Endothelial cell of umbilical vein (primary cell): ENCODE measurements around the gene CELA1. TPM values are rescaled to one million over a fixed set of nuclear protein-coding genes. Genes with fewer than 3 reads are reported as not detected.

Experiments used
- BruUV-seq: library from RNA; stranded (reverse); fragments of 400-500 nt; replicated peaks from 2 replicates; lab custom pipeline; 2021; lab: Mats Ljungman, UMichigan
- CTCF ChIA-PET: fragments of 300-600, 350-600 bp; sonication (Branson Sonifier 250); formaldehyde crosslinking; loops from one replicate; lab custom pipeline; 2021; ENCODE audit warnings: antibody characterized with exemption, inconsistent platforms; lab: Charles Lee
- POLR2A ChIA-PET: fragments of 300-600, 350-600 bp; sonication (Branson Sonifier 250); formaldehyde crosslinking; loops from one replicate; lab custom pipeline; 2021; ENCODE audit warnings: antibody characterized with exemption, inconsistent platforms; lab: Charles Lee
- DNase-seq: peaks from one replicate; pipeline ENCODE4 v3.0.0-alpha.2; 2011; ENCODE audit warnings: low read depth, low spot score
- FAIRE-seq: peaks from 2 replicates; lab custom pipeline; 2011; peaks lifted over from hg19 to GRCh38; lab: Jason Lieb, UNC
- H2AFZ ChIP-seq: 2 replicates; pipeline ENCODE4 v1.6.0; 2012; ENCODE audit warnings: low read depth, low read length, control low read depth, inconsistent platforms
- H3K27ac ChIP-seq: 2 replicates; pipeline ENCODE4 v1.5.1; 2011; ENCODE audit warnings: low read depth, mild to moderate bottlenecking, control low read depth, low read length, moderate library complexity; ENCODE audit not compliant: insufficient read depth
- H3K27me3 ChIP-seq, 2 experiments: 2 replicates each; pipeline versions ENCODE4 v1.6.0 to v1.6.1; 2011; ENCODE audit warnings: low read length in 2 of 2, mixed read lengths in 1 of 2; ENCODE audit not compliant: control insufficient read depth in 2 of 2, insufficient read depth in 2 of 2
- H3K36me3 ChIP-seq, 2 experiments: 2 replicates in 1 of 2; 3 replicates in 1 of 2; pipeline ENCODE4 v1.5.1; 2011; ENCODE audit warnings: low read length in 2 of 2, mild to moderate bottlenecking in 1 of 2, moderate library complexity in 1 of 2; ENCODE audit not compliant: control insufficient read depth in 2 of 2, insufficient read depth in 2 of 2; ENCODE audit errors: extremely low read depth in 1 of 2
- H3K4me1 ChIP-seq: 3 replicates; pipeline ENCODE4 v1.5.1; 2011; ENCODE audit warnings: mild to moderate bottlenecking, low read length; ENCODE audit not compliant: control insufficient read depth, insufficient read depth; ENCODE audit errors: extremely low read depth
- H3K4me2 ChIP-seq: 2 replicates; pipeline ENCODE4 v1.6.1; 2011; ENCODE audit warnings: low read length, control low read depth, mixed read lengths; ENCODE audit not compliant: insufficient read depth
- H3K4me3 ChIP-seq, 3 experiments: fragments of 200-600 bp in 1 of 3; sonication (generic), shearing (Covaris generic) in 1 of 3; replicated peaks in 1 of 3; 2 replicates each; pipeline ENCODE4 v1.5.1; 2011 to 2016; ENCODE audit warnings: control low read depth in 3 of 3, low read length in 3 of 3, mild to moderate bottlenecking in 2 of 3, inconsistent platforms in 1 of 3, low read depth in 1 of 3, moderate library complexity in 1 of 3; ENCODE audit not compliant: insufficient read depth in 1 of 3
- H3K79me2 ChIP-seq: 2 replicates; pipeline ENCODE4 v1.6.0; 2012; ENCODE audit warnings: low read length, inconsistent platforms; ENCODE audit not compliant: control insufficient read depth, insufficient read depth
- H3K9ac ChIP-seq: replicated peaks from 2 replicates; pipeline ENCODE3; 2011; ENCODE audit warnings: low read length, control low read depth; ENCODE audit not compliant: insufficient read depth; ENCODE audit errors: extremely low read depth
- H3K9me1 ChIP-seq: replicated peaks from 3 replicates; pipeline ENCODE4 v1.6.0; 2011; ENCODE audit warnings: mild to moderate bottlenecking, low read length; ENCODE audit not compliant: control insufficient read depth, insufficient read depth; ENCODE audit errors: extremely low read depth
- H3K9me3 ChIP-seq: replicated peaks from 2 replicates; pipeline ENCODE4 v1.5.1; 2012; ENCODE audit warnings: low read length, inconsistent platforms; ENCODE audit not compliant: control insufficient read depth, insufficient read depth
- H4K20me1 ChIP-seq: replicated peaks from 2 replicates; pipeline ENCODE3; 2011; ENCODE audit warnings: mild to moderate bottlenecking, low read length; ENCODE audit not compliant: control insufficient read depth, insufficient read depth; ENCODE audit errors: extremely low read depth
- CTCF ChIP-seq, 2 donors: IDR thresholded peaks; 1 replicate in 1 of 2; 2 replicates in 1 of 2; pipeline ENCODE4 v1.5.1; 2011; ENCODE audit warnings: low read length in 2 of 2, mild to moderate bottlenecking in 2 of 2, moderate library complexity in 2 of 2, control low read depth in 1 of 2, inconsistent platforms in 1 of 2, low read depth in 1 of 2; ENCODE audit not compliant: insufficient read depth in 1 of 2; ENCODE audit errors: extremely low read depth in 1 of 2
- EZH2 ChIP-seq: IDR thresholded peaks from 2 replicates; pipeline ENCODE4 v1.6.1; 2012; ENCODE audit warnings: borderline replicate concordance, low read depth, mild to moderate bottlenecking, moderate library complexity, low read length, inconsistent platforms; ENCODE audit not compliant: severe bottlenecking
- FOS ChIP-seq: IDR thresholded peaks from 2 replicates; pipeline ENCODE4 v1.6.1; 2011; ENCODE audit warnings: mild to moderate bottlenecking, low read length, moderate library complexity, borderline replicate concordance; ENCODE audit not compliant: insufficient read depth
- GATA2 ChIP-seq: IDR thresholded peaks from 2 replicates; pipeline ENCODE4 v1.7.0; 2011; ENCODE audit warnings: low read depth, mild to moderate bottlenecking, moderate library complexity, mixed read lengths, low read length; ENCODE audit not compliant: insufficient read length, insufficient read depth
- JUN ChIP-seq: IDR thresholded peaks from 2 replicates; pipeline ENCODE4 v1.6.1; 2011; ENCODE audit warnings: borderline replicate concordance, low read depth; ENCODE audit not compliant: insufficient read length, insufficient read depth
- MYC ChIP-seq: IDR thresholded peaks from one replicate; pipeline ENCODE4 v1.6.1; 2011; ENCODE audit warnings: mild to moderate bottlenecking, low read depth, low read length
- POLR2A ChIP-seq: IDR thresholded peaks from 2 replicates; pipeline ENCODE4 v1.6.1; 2012; ENCODE audit warnings: low read depth, mild to moderate bottlenecking, control low read depth, low read length
- POLR2AphosphoS5 ChIP-seq: IDR thresholded peaks from 2 replicates; pipeline ENCODE4 v1.6.1; 2012; ENCODE audit warnings: low read depth, mild to moderate bottlenecking, control low read depth, low read length, moderate library complexity; ENCODE audit not compliant: insufficient read depth
- dilution Hi-C: fragments of 300-500 bp; cut with MboI; formaldehyde crosslinking; loops from one replicate; pipeline ENCODE4 v1.15.0; 2019; ENCODE audit warnings: low sequenced_read_pairs; ENCODE audit not compliant: extremely low pct_ligation_motif_present
- intact Hi-C: fragments of 100-400 bp; cut with micrococcal nuclease; formaldehyde crosslinking; loops from one replicate; pipeline ENCODE4 v1.10.0; 2022
- polyA plus RNA-seq, 4 experiments: library from polyadenylated mRNA; depleted of rRNA in 3 of 4; stranded (reverse) in 3 of 4; unstranded in 1 of 4; fragments of >200 nt; gene quantifications; 2 replicates each; pipeline versions ENCODE4 v1.2.1 to v1.2.3, GENCODE V29; 2011 to 2012; ENCODE audit warnings: missing spikeins in 1 of 4
- total RNA-seq: library from RNA; stranded (reverse); gene quantifications from 2 replicates; pipeline ENCODE4 v1.2.3, GENCODE V29; 2021
- TF ChIP-seq, protein P1 (sequence below): IDR thresholded peaks from 2 replicates; pipeline ENCODE4 v1.6.1; 2011; ENCODE audit not compliant: insufficient read depth, insufficient read length

Gene CELA1
- total and polyA plus RNA-seq, 2 donors (not counting 3 experiments of a cell fraction or from before 2014, with no cell fraction given) = not detected

- Histone ChIP-seq H3K27ac (peak within 1 kb of the TSS; percentile 67), H3K4me2 (peak within 1 kb of the TSS; percentile 92), H4K20me1 (no peaks in the 10 kb centered on the region), H3K4me1 (peaks cover 43% of the 10 kb centered on the region), H3K9me3 (no peaks in the 10 kb centered on the region), H3K27me3 (no peaks in the 10 kb centered on the region), H3K4me3 (peak within 1 kb of the TSS; percentile 66 to 72 (median 71)), H3K79me2 (peaks cover 8% of the 10 kb centered on the region), H3K9me1 (no peaks in the 10 kb centered on the region), H2AFZ (peak within 1 kb of the TSS; percentile 77), H3K36me3 (no peaks in the 10 kb centered on the region), H3K9ac (peak within 1 kb of the TSS; percentile 81)
- POLR2A ChIA-PET = interaction anchor here (1.1 to 1.8 kb wide), 2 partner anchors 20 to 22 kb away, joined by 3 to 7 read pairs; no protein-coding TSS in a partner anchor
- CTCF ChIA-PET = interaction anchor here (1.6 to 2.8 kb wide), 5 partner anchors 20 to 41 kb away, joined by 4 to 11 read pairs (median 7); no protein-coding TSS in a partner anchor
- intact Hi-C loops (loop anchor here (1.0 kb wide), 1 partner anchor 20 kb away; no protein-coding TSS in a partner anchor), dilution Hi-C loops (no loop called here)
- no peak for FAIRE-seq
- no TSS peak for BruUV-seq
- peak; percentile 29 for DNase-seq
- TF ChIP-seq FOS = no peak
- TF ChIP-seq POLR2AphosphoS5 = peak; percentile 20
Observed at GRCh38 chr12:51391283-51392123, 45.0 kb upstream of the CELA1 start, which contains the start of gene GALNT6. Gene GALNT6, minus strand, starts transcription at chr12:51391406. Its CDS starts 11,625 bp downstream, at chr12:51379781.

- peak overlapping the region; percentile 52 to 71 (median 66) for H3K4me3 ChIP-seq
- DNase-seq = no peak
- ChIA-PET POLR2A (interaction anchor here (1.1 to 1.8 kb wide), 2 partner anchors 19 to 22 kb away, joined by 3 to 7 read pairs; no protein-coding TSS in a partner anchor), CTCF (interaction anchor here (1.6 to 2.8 kb wide), 5 partner anchors 19 to 40 kb away, joined by 4 to 11 read pairs (median 7); no protein-coding TSS in a partner anchor)
- peak overlapping the region; percentile 43 for H3K4me2 ChIP-seq
- H3K9me1 ChIP-seq = no peaks in the 10 kb centered on the region
- H3K27ac ChIP-seq = peak overlapping the region; percentile 11
- no peaks in the 10 kb centered on the region for H3K36me3 ChIP-seq
- peak overlapping the region; percentile 77 for H2AFZ ChIP-seq
- no peak for TF ChIP-seq MYC
- no peak for TF ChIP-seq EZH2
- TF ChIP-seq, protein P1, sequence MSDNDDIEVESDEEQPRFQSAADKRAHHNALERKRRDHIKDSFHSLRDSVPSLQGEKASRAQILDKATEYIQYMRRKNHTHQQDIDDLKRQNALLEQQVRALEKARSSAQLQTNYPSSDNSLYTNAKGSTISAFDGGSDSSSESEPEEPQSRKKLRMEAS = no peak
- no peak for TF ChIP-seq POLR2A
- TF ChIP-seq JUN = no peak
- no peak for TF ChIP-seq GATA2
- no peak for TF ChIP-seq POLR2AphosphoS5
- no peak for TF ChIP-seq FOS
- no peak for TF ChIP-seq CTCF (IDR thresholded peaks at IDR 0.05; ENCODE audit: extremely low read depth in 1 of 2, insufficient read depth in 1 of 2, low read depth in 1 of 2, low read length in 2 of 2)
- no peaks in the 10 kb centered on the region for H3K9me3 ChIP-seq
- H3K27me3 ChIP-seq = no peaks in the 10 kb centered on the region
- H4K20me1 ChIP-seq = no peaks in the 10 kb centered on the region
- peaks cover 8% of the 10 kb centered on the region for H3K79me2 ChIP-seq
- intact Hi-C loops = loop anchor here (1.0 kb wide), 1 partner anchor 20 kb away; no protein-coding TSS in a partner anchor
- H3K4me1 ChIP-seq = peaks cover 41% of the 10 kb centered on the region
- dilution Hi-C loops = no loop called here
- peak; percentile 83 for FAIRE-seq
- TSS peak; percentile 7 for BruUV-seq
- H3K9ac ChIP-seq = peak overlapping the region; percentile 81
Observed at GRCh38 chr12:51390891-51391282, 44.4 kb upstream of the CELA1 start.
